HG03457 (cell line): Measurements from ENCODE around the gene CCDC9B.

Experiments used
- ATAC-seq: cut with Tn5 transposase; IDR thresholded peaks from one replicate; pipeline ENCODE4 v1.9.1; 2021; ENCODE audit warnings: moderate number of reproducible peaks; ENCODE audit not compliant: unreplicated experiment

Gene CCDC9B

GRCh38 chr15:40340740-40341400, at the start of gene CCDC9B:
TSS of gene CCDC9B (minus strand) at chr15:40340939. CDS start at chr15:40340819, 120 bp downstream.
- ATAC-seq = no peak

GRCh38 chr15:40389824-40390595, 49.3 kb upstream of the CCDC9B start:
- ATAC-seq = no peak

GRCh38 chr15:40388941-40389823, 48.4 kb upstream of the CCDC9B start:
- ATAC-seq = no peak

GRCh38 chr15:40386480-40386879, 45.7 kb upstream of the CCDC9B start:
- ATAC-seq = no peak

- peak; percentile 64 for ATAC-seq
These were observed 42.1 kb upstream of the CCDC9B start, which contains the start of gene KNSTRN for GRCh38 chr15:40382580-40383456. TSS of gene KNSTRN (plus strand) at chr15:40382721. CDS start at chr15:40382836, 115 bp downstream.

GRCh38 chr15:40381818-40382529, 41.2 kb upstream of the CCDC9B start:
- ATAC-seq = no peak

- ATAC-seq = no peak
These were observed 39.9 kb upstream of the CCDC9B start for GRCh38 chr15:40380636-40381035.

GRCh38 chr15:40379853-40380252, 39.1 kb upstream of the CCDC9B start:
- ATAC-seq = no peak

- no peak for ATAC-seq
These were observed 38.6 kb upstream of the CCDC9B start for GRCh38 chr15:40379374-40379773.

- ATAC-seq = no peak
These were observed 36.9 kb upstream of the CCDC9B start for GRCh38 chr15:40377606-40378005.

GRCh38 chr15:40372981-40373380, 32.2 kb upstream of the CCDC9B start:
- no peak for ATAC-seq

GRCh38 chr15:40369971-40370370, 29.2 kb upstream of the CCDC9B start:
- no peak for ATAC-seq

GRCh38 chr15:40369474-40369869, 28.7 kb upstream of the CCDC9B start:
- ATAC-seq = no peak

GRCh38 chr15:40368719-40369473, 28.2 kb upstream of the CCDC9B start:
- no peak for ATAC-seq

GRCh38 chr15:40367686-40368611, 27.2 kb upstream of the CCDC9B start:
- ATAC-seq = peak; percentile 47

GRCh38 chr15:40367371-40367685, 26.6 kb upstream of the CCDC9B start:
- no peak for ATAC-seq

- no peak for ATAC-seq
These were observed 26.0 kb upstream of the CCDC9B start for GRCh38 chr15:40366457-40367370.
